ENCODE results near the gene MFAP4.
A peak's percentile ranks its signal among the peaks of the same experiment; 100 is the strongest.

MFAP4 gene

GRCh38 chr17:19410091-19410490 lies 23.1 kb upstream of the MFAP4 start:
- no peak for DNase-seq

GRCh38 chr17:19409509-19409908 lies 22.5 kb upstream of the MFAP4 start:
- no peak for DNase-seq

GRCh38 chr17:19409066-19409465 lies 22.1 kb upstream of the MFAP4 start:
- DNase-seq, result no peak

- no peak for DNase-seq
Measured at GRCh38 chr17:19408346-19408710, 21.3 kb upstream of the MFAP4 start.

- DNase-seq, result no peak
Measured at GRCh38 chr17:19407601-19408345, 20.8 kb upstream of the MFAP4 start.

GRCh38 chr17:19405114-19405513 lies 18.1 kb upstream of the MFAP4 start:
- DNase-seq, result no peak

GRCh38 chr17:19404264-19404663 lies 17.3 kb upstream of the MFAP4 start:
- no peak for DNase-seq

- DNase-seq, result no peak
Measured at GRCh38 chr17:19403021-19403420, 16.0 kb upstream of the MFAP4 start.

- no peak for DNase-seq
Measured at GRCh38 chr17:19402171-19402570, 15.2 kb upstream of the MFAP4 start.

- no peak for DNase-seq
Measured at GRCh38 chr17:19401321-19402010, 14.5 kb upstream of the MFAP4 start.

- DNase-seq, result no peak
Measured at GRCh38 chr17:19399750-19400450, 12.9 kb upstream of the MFAP4 start.

- DNase-seq, result peak; percentile 94
Measured at GRCh38 chr17:19398301-19399181, 11.6 kb upstream of the MFAP4 start.

- no peak for DNase-seq
Measured at GRCh38 chr17:19397556-19398041, 10.6 kb upstream of the MFAP4 start.

- no peak for DNase-seq
Measured at GRCh38 chr17:19392303-19392702, 5.3 kb upstream of the MFAP4 start.

GRCh38 chr17:19391432-19391831 lies 4.4 kb upstream of the MFAP4 start:
- DNase-seq, result no peak

GRCh38 chr17:19390951-19391350 lies 4.0 kb upstream of the MFAP4 start:
- no peak for DNase-seq

GRCh38 chr17:19388791-19389785 lies 2.1 kb upstream of the MFAP4 start:
- peak in 1 of 2 donors; percentile 67 for DNase-seq

- DNase-seq, result no peak
Measured at GRCh38 chr17:19387921-19388521, 1.0 kb upstream of the MFAP4 start.

GRCh38 chr17:19386051-19386929 lies 700 bp downstream of the MFAP4 start:
- peak; percentile 94 to 95 for DNase-seq

- DNase-seq, result no peak
Measured at GRCh38 chr17:19385521-19385983, 1.4 kb downstream of the MFAP4 start.

All from inflammatory macrophage (primary cell).